ENCODE results near the gene LSM14A. TPM values are rescaled to one million over a fixed set of nuclear protein-coding genes. Genes with fewer than 3 reads are reported as not detected.

LSM14A gene
- total RNA-seq, 1 donor from 2014 or later, result 92.8 TPM

- Histone ChIP-seq H3K4me3 (no peak overlapping the region), H3K4me1 (no peaks in the 10 kb centered on the region), H3K36me3 (peaks cover 97% of the 10 kb centered on the region), H3K27me3 (no peaks in the 10 kb centered on the region), H3K9me3 (no peaks in the 10 kb centered on the region), H3K27ac (no peak overlapping the region)
- intact Hi-C loops (cut with DNase I), result no loop called here
- DNase-seq (no peak), ATAC-seq (no peak)
- TF ChIP-seq, protein P1, sequence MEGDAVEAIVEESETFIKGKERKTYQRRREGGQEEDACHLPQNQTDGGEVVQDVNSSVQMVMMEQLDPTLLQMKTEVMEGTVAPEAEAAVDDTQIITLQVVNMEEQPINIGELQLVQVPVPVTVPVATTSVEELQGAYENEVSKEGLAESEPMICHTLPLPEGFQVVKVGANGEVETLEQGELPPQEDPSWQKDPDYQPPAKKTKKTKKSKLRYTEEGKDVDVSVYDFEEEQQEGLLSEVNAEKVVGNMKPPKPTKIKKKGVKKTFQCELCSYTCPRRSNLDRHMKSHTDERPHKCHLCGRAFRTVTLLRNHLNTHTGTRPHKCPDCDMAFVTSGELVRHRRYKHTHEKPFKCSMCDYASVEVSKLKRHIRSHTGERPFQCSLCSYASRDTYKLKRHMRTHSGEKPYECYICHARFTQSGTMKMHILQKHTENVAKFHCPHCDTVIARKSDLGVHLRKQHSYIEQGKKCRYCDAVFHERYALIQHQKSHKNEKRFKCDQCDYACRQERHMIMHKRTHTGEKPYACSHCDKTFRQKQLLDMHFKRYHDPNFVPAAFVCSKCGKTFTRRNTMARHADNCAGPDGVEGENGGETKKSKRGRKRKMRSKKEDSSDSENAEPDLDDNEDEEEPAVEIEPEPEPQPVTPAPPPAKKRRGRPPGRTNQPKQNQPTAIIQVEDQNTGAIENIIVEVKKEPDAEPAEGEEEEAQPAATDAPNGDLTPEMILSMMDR (IDR thresholded peaks at IDR 0.05), result no peak
Observed at GRCh38 chr19:34224996-34225658, 52.8 kb downstream of the LSM14A start.

DNA sequence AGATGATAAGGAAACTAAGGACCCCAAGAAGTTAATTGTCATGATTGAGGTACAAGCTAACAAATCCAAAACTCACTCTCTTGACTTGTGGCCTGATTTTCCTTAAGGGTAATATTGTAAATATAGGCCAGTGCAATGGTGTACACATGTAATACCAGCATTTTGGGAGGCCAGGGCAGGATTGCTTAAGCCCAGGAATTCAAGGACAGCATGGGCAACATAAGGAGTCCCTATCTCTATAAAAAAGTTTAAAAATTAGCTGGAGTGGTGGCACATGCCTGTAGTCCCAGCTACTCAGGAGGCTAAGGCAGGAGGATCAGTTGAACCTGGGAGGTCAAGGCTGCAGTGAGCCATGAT lies 53.3 kb downstream of the LSM14A start:
- ATAC-seq, result no peak
- intact Hi-C loops (cut with DNase I), result no loop called here
- Histone ChIP-seq H3K4me1 (no peaks in the 10 kb centered on the region), H3K4me3 (no peak overlapping the region), H3K27me3 (no peaks in the 10 kb centered on the region), H3K36me3 (peaks cover 98% of the 10 kb centered on the region), H3K9me3 (no peaks in the 10 kb centered on the region), H3K27ac (no peak overlapping the region)
- DNase-seq, result no peak
- TF ChIP-seq, protein P1 (IDR thresholded peaks at IDR 0.05), result no peak

GRCh38 chr19:34226036-34226435 lies 53.7 kb downstream of the LSM14A start:
- H3K27ac ChIP-seq, result no peak overlapping the region
- ATAC-seq, result no peak

DNA sequence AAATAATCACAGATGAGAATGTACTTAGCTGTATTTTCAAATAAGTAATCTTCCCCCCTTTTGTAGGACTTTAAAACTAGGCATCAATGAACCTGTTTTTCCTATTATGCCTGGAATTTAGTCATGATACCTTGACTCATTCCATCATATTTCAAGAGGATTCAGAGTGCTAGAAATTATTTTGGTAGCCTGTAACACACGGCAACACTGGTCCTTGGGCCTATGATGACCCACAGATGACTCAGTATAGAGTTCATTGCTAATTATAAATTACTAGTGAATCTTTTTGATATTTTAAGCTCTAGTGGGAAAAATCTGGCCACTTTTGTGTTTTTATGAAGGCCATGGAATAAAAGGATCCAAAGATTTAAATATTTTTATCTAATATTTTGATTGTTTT lies 56.0 kb downstream of the LSM14A start:
- TF ChIP-seq, protein P1 (IDR thresholded peaks at IDR 0.05), result no peak
- Histone ChIP-seq H3K9me3 (no peaks in the 10 kb centered on the region), H3K4me3 (no peak overlapping the region), H3K27ac (no peak overlapping the region), H3K4me1 (peaks cover 11% of the 10 kb centered on the region), H3K36me3 (peaks cover 74% of the 10 kb centered on the region), H3K27me3 (no peaks in the 10 kb centered on the region)
- DNase-seq, result no peak
- no peak for ATAC-seq
- intact Hi-C loops (cut with DNase I), result no loop called here

More at GRCh38 chr19:34226036-34226435, 53.7 kb downstream of the LSM14A start:
- no peaks in the 10 kb centered on the region for H3K9me3 ChIP-seq
- H3K4me3 ChIP-seq, result no peak overlapping the region
- H3K36me3 ChIP-seq, result peaks cover 98% of the 10 kb centered on the region
- H3K4me1 ChIP-seq, result no peaks in the 10 kb centered on the region
- no peaks in the 10 kb centered on the region for H3K27me3 ChIP-seq
- TF ChIP-seq, protein P1 (IDR thresholded peaks at IDR 0.05), result no peak
- intact Hi-C loops (cut with DNase I), result no loop called here
- DNase-seq, result no peak

GRCh38 chr19:34228762-34229161 lies 56.5 kb downstream of the LSM14A start:
- H3K4me1 ChIP-seq, result peaks cover 11% of the 10 kb centered on the region
- TF ChIP-seq, protein P1 (IDR thresholded peaks at IDR 0.05), result no peak
- no peak overlapping the region for H3K4me3 ChIP-seq
- H3K9me3 ChIP-seq, result no peaks in the 10 kb centered on the region
- DNase-seq (no peak), ATAC-seq (no peak)
- no peak overlapping the region for H3K27ac ChIP-seq
- peaks cover 70% of the 10 kb centered on the region for H3K36me3 ChIP-seq
- intact Hi-C loops (cut with DNase I), result no loop called here
- H3K27me3 ChIP-seq, result no peaks in the 10 kb centered on the region

DNA sequence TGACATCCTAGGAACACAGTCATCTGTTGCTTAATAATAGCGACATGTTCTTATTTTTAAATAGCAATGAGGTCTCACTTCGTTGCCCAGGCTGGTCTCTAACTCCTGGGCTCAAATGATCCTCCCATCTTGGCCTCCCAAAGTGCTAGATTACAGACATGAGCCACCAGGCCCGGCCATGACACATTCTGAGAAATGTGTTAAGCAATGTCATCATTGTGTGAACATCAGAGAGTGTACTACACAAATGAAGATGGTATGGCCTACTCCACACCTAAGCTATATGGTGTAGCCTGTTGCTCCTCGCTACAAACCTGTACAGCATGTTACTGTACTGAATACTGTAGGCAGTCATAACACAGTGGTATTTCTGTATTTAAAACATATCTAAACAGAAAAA lies 57.4 kb downstream of the LSM14A start:
- ATAC-seq, result no peak
- no peak overlapping the region for H3K4me3 ChIP-seq
- TF ChIP-seq, protein P1 (IDR thresholded peaks at IDR 0.05), result no peak
- H3K27ac ChIP-seq, result no peak overlapping the region
- H3K9me3 ChIP-seq, result no peaks in the 10 kb centered on the region
- DNase-seq, result no peak
- H3K27me3 ChIP-seq, result no peaks in the 10 kb centered on the region
- peaks cover 61% of the 10 kb centered on the region for H3K36me3 ChIP-seq
- intact Hi-C loops (cut with DNase I), result no loop called here
- peaks cover 11% of the 10 kb centered on the region for H3K4me1 ChIP-seq

All from upper lobe of right lung (tissue), 1 donor.